ENCODE measurements around the gene AMBRA1.

DNA sequence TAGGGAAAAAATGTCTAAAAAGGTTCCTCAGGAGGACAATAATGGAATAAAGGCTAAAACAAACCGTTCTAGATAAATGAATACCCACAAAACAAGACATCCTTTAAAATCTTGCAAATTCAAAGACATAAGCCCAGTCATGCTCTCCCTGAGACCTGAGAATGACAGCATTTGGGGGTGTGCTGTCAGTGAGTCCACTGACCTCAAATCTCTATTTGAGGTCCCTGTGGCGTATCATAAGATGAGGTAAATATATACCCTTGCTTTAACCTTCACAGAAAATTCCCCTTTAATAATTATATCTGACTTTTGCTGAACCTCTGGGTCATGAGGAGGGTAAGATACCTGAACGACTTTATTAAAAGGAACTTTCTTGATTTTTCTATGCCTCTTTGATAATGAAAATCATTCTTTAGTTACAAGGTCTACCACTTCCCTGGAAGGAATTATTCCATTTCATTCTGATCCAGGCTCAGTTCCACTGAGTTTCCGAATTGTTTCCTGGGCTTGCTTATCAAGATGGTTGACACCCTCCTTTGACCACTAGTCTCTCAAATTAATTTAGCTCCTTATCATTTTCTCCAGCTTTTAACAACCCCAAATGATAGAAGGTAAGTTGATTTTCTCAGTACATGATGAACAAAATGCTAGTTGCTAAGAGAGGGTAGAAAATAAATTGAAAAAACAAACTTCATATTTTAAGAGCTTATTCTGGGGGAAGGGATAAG lies 148.5 kb downstream of the AMBRA1 start:
- TF ChIP-seq, protein P1, sequence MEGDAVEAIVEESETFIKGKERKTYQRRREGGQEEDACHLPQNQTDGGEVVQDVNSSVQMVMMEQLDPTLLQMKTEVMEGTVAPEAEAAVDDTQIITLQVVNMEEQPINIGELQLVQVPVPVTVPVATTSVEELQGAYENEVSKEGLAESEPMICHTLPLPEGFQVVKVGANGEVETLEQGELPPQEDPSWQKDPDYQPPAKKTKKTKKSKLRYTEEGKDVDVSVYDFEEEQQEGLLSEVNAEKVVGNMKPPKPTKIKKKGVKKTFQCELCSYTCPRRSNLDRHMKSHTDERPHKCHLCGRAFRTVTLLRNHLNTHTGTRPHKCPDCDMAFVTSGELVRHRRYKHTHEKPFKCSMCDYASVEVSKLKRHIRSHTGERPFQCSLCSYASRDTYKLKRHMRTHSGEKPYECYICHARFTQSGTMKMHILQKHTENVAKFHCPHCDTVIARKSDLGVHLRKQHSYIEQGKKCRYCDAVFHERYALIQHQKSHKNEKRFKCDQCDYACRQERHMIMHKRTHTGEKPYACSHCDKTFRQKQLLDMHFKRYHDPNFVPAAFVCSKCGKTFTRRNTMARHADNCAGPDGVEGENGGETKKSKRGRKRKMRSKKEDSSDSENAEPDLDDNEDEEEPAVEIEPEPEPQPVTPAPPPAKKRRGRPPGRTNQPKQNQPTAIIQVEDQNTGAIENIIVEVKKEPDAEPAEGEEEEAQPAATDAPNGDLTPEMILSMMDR (IDR thresholded peaks at IDR 0.05): no peak
- TF ChIP-seq MAX (IDR thresholded peaks at IDR 0.05) (no peak), RNF2 (IDR thresholded peaks at IDR 0.05; ENCODE audit: borderline replicate concordance, low read depth) (no peak), SMC3 (IDR thresholded peaks at IDR 0.05) (no peak), EP300 (IDR thresholded peaks at IDR 0.05) (no peak), SREBF2 (IDR thresholded peaks at IDR 0.05) (no peak), POLR2A (IDR thresholded peaks at IDR 0.05; ENCODE audit: low read length) (no peak), KDM1A (IDR thresholded peaks at IDR 0.05; ENCODE audit: low read depth) (no peak), MYC (IDR thresholded peaks at IDR 0.05; ENCODE audit: borderline replicate concordance, low read length) (no peak), RCOR1 (IDR thresholded peaks at IDR 0.05; ENCODE audit: low read depth, low read length) (no peak)
- TF ChIP-seq, protein P2, sequence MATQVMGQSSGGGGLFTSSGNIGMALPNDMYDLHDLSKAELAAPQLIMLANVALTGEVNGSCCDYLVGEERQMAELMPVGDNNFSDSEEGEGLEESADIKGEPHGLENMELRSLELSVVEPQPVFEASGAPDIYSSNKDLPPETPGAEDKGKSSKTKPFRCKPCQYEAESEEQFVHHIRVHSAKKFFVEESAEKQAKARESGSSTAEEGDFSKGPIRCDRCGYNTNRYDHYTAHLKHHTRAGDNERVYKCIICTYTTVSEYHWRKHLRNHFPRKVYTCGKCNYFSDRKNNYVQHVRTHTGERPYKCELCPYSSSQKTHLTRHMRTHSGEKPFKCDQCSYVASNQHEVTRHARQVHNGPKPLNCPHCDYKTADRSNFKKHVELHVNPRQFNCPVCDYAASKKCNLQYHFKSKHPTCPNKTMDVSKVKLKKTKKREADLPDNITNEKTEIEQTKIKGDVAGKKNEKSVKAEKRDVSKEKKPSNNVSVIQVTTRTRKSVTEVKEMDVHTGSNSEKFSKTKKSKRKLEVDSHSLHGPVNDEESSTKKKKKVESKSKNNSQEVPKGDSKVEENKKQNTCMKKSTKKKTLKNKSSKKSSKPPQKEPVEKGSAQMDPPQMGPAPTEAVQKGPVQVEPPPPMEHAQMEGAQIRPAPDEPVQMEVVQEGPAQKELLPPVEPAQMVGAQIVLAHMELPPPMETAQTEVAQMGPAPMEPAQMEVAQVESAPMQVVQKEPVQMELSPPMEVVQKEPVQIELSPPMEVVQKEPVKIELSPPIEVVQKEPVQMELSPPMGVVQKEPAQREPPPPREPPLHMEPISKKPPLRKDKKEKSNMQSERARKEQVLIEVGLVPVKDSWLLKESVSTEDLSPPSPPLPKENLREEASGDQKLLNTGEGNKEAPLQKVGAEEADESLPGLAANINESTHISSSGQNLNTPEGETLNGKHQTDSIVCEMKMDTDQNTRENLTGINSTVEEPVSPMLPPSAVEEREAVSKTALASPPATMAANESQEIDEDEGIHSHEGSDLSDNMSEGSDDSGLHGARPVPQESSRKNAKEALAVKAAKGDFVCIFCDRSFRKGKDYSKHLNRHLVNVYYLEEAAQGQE (IDR thresholded peaks at IDR 0.05): no peak

All from A549 (cell line).